ENCODE measurements around the gene GNA12.

Gene GNA12

DNA sequence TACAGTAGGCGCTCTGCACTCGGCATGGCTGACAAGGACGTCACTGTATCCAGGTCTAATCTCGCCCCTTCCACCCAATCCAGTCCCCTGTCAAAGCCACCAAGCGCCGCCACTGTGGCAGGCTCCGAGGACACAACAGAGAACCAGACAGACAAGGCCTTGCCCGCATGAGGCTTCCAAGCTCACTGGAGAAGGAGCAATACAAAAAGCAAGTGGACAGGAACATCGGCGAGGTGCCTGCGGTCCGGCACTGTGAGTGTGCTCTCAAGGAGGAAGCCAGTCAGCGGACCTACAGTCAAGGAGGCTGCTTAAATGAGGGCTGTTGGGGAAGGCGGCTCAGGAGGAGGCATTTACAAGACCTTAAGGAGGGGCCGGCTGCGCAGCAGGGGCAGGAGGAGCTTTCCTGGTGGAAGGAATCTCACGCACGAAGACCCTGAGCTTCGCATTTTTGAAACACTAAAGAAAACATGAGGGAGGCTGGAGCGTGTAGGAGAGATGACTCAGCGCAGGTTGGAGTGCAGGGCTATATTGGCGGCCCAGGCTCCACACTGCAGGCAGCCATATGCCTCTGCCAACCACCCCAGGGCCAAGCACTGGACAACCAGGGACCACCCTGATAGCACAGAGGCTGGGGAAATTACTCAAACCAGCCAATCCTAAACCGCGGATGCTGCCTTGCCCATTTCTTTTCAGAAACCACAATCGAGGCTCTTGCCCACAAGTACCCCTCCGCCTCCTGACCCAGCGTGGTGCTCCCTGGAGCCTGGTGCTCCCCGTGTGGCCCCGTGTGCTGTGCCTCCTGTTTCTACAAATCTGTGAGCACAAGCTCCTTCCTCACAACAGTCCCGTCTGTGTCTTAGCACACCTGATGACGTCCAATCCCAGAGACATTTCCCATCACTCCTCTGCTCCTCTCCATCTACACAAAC, 28.9 kb downstream of the GNA12 start:
- TF ChIP-seq TAF1 (IDR thresholded peaks at IDR 0.05; ENCODE audit: low read depth): no peak
- no peak for TF ChIP-seq ZBTB7A (IDR thresholded peaks at IDR 0.05; ENCODE audit: low read depth)
- TF ChIP-seq, protein P1, sequence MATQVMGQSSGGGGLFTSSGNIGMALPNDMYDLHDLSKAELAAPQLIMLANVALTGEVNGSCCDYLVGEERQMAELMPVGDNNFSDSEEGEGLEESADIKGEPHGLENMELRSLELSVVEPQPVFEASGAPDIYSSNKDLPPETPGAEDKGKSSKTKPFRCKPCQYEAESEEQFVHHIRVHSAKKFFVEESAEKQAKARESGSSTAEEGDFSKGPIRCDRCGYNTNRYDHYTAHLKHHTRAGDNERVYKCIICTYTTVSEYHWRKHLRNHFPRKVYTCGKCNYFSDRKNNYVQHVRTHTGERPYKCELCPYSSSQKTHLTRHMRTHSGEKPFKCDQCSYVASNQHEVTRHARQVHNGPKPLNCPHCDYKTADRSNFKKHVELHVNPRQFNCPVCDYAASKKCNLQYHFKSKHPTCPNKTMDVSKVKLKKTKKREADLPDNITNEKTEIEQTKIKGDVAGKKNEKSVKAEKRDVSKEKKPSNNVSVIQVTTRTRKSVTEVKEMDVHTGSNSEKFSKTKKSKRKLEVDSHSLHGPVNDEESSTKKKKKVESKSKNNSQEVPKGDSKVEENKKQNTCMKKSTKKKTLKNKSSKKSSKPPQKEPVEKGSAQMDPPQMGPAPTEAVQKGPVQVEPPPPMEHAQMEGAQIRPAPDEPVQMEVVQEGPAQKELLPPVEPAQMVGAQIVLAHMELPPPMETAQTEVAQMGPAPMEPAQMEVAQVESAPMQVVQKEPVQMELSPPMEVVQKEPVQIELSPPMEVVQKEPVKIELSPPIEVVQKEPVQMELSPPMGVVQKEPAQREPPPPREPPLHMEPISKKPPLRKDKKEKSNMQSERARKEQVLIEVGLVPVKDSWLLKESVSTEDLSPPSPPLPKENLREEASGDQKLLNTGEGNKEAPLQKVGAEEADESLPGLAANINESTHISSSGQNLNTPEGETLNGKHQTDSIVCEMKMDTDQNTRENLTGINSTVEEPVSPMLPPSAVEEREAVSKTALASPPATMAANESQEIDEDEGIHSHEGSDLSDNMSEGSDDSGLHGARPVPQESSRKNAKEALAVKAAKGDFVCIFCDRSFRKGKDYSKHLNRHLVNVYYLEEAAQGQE (IDR thresholded peaks at IDR 0.05; ENCODE audit: low read depth): no peak

DNA sequence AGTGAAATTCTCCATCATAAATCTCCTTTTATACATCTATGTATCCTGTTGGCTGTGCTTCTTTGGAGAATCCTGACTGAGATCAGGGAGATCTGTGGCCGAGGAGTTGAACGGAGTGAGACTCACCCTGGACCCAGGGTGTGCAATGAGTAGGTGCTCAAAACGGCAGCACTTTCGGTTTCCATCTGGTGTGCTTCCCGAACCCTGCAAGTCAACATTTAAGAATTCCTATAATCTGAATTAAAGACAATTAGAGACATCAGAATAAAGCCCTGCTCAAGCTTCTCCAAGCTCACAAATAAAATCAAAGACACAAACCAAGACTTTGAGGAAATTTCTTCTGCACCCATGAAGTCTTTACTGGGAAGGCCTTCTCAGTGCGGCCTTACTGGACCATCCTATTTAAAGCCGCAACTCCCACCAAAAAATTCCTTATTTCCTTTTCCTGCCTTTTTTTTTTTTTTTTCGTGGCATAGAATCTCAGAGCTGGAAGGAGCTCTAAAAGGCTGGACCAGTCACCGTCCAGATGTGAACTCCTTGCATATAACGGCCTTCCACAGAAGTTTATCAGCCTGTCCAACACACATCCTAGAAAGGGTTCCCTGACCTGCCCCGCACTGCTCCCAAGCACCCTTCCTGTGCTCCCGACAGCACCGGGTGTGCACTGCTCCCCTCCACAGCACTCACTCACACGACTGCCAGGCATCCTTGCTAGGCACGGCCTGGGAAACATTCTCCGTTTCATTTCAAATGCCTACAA, 29.7 kb downstream of the GNA12 start:
- no peak for TF ChIP-seq TCF12 (IDR thresholded peaks at IDR 0.05; ENCODE audit: low read depth)
- TF ChIP-seq CREB1 (IDR thresholded peaks at IDR 0.05; ENCODE audit: low read depth): no peak
- no peak for TF ChIP-seq EP300 (IDR thresholded peaks at IDR 0.05; ENCODE audit: borderline replicate concordance)
- no peak for TF ChIP-seq EGR1 (IDR thresholded peaks at IDR 0.05)
- TF ChIP-seq FOXM1 (IDR thresholded peaks at IDR 0.05; ENCODE audit: borderline replicate concordance, low read depth): no peak
- TF ChIP-seq, protein P2, sequence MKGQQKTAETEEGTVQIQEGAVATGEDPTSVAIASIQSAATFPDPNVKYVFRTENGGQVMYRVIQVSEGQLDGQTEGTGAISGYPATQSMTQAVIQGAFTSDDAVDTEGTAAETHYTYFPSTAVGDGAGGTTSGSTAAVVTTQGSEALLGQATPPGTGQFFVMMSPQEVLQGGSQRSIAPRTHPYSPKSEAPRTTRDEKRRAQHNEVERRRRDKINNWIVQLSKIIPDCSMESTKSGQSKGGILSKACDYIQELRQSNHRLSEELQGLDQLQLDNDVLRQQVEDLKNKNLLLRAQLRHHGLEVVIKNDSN (IDR thresholded peaks at IDR 0.05): no peak
- no peak for TF ChIP-seq CEBPB (IDR thresholded peaks at IDR 0.05)
- TF ChIP-seq NFIC (IDR thresholded peaks at IDR 0.05): no peak
- TF ChIP-seq RAD21 (IDR thresholded peaks at IDR 0.05; ENCODE audit: low read depth): no peak
- TF ChIP-seq YY1 (IDR thresholded peaks at IDR 0.05; ENCODE audit: low read depth): no peak
- TF ChIP-seq TAF1 (IDR thresholded peaks at IDR 0.05; ENCODE audit: low read depth): no peak
- TF ChIP-seq, protein P3, sequence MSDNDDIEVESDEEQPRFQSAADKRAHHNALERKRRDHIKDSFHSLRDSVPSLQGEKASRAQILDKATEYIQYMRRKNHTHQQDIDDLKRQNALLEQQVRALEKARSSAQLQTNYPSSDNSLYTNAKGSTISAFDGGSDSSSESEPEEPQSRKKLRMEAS (IDR thresholded peaks at IDR 0.05): no peak
- no peak for TF ChIP-seq ZBTB7A (IDR thresholded peaks at IDR 0.05; ENCODE audit: low read depth)
- TF ChIP-seq TEAD4 (IDR thresholded peaks at IDR 0.05): no peak
- TF ChIP-seq, protein P1 (IDR thresholded peaks at IDR 0.05; ENCODE audit: low read depth): no peak

DNA sequence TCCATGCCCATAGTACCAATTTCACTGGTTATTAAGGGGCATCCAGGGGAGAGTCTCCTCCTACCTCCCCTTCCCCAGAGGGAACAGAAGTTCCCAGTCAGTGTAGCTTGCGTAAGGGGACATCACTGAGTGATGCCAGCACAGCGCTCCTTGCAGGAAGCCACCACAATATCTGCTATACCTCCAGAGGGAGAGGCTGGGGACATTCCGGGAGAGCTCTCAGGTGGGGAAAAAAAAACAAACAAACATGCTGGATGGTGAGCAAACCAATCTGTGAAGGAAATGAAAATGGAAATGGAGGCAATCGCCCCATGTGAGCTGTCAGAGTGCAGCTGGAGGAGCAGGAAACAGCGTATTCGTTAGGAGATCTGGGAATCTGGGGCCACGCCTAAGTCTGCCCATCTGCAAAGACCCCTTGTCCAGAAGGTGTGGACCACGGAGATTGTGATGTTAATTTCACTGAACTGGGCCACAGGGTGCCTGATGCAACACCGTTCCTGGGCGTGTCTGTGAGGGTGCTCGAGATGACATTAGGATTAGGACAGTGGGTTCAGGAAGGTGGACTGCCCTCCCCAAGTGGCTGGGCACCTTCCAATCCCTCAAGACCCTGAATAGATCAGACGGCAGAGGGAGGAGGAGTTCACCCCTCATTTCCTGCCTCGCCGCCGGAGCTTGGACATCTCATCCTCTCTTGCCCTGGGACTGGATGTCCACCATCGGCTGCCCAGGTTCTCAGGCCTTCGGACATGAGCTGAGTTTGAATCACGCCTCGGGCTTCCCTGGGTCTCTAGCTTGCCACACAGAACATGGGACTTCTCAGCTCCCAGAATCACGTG, 30.5 kb downstream of the GNA12 start:
- no peak for TF ChIP-seq EGR1 (IDR thresholded peaks at IDR 0.05)
- no peak for TF ChIP-seq ZBTB7A (IDR thresholded peaks at IDR 0.05; ENCODE audit: low read depth)
- TF ChIP-seq RAD21 (IDR thresholded peaks at IDR 0.05; ENCODE audit: low read depth): no peak
- TF ChIP-seq, protein P1 (IDR thresholded peaks at IDR 0.05; ENCODE audit: low read depth): no peak
- no peak for TF ChIP-seq TCF12 (IDR thresholded peaks at IDR 0.05; ENCODE audit: low read depth)
- TF ChIP-seq CEBPB (IDR thresholded peaks at IDR 0.05): no peak
- TF ChIP-seq, protein P2 (IDR thresholded peaks at IDR 0.05): no peak

DNA sequence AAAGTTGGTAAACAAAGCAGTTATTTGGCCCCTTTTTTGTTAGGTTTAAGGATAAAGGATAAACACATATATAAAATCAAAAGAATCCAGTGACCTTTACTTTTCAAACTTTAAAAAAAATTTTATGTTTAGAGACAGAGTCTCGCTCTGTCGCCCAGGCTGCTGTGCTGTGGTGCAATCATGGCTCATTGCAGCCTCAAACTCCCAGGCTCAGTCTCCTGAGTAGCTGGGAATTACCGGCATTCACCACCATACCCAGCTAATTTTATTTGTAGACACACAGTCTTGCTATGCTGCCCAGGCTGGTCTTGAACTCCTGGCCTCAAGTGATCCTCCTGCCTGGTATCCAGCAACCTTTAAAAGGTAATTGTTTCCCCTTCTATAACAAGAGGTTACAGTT, 31.3 kb downstream of the GNA12 start:
- TF ChIP-seq TEAD4 (IDR thresholded peaks at IDR 0.05) (no peak), EGR1 (IDR thresholded peaks at IDR 0.05) (no peak), FOXM1 (IDR thresholded peaks at IDR 0.05; ENCODE audit: borderline replicate concordance, low read depth) (no peak), TCF12 (IDR thresholded peaks at IDR 0.05; ENCODE audit: low read depth) (no peak), NFIC (IDR thresholded peaks at IDR 0.05) (no peak), ZBTB7A (IDR thresholded peaks at IDR 0.05; ENCODE audit: low read depth) (no peak), CREB1 (IDR thresholded peaks at IDR 0.05; ENCODE audit: low read depth) (no peak), CEBPB (IDR thresholded peaks at IDR 0.05) (no peak), RAD21 (IDR thresholded peaks at IDR 0.05; ENCODE audit: low read depth) (no peak), YY1 (IDR thresholded peaks at IDR 0.05; ENCODE audit: low read depth) (no peak), TAF1 (IDR thresholded peaks at IDR 0.05; ENCODE audit: low read depth) (no peak), EP300 (IDR thresholded peaks at IDR 0.05; ENCODE audit: borderline replicate concordance) (no peak)
- TF ChIP-seq, protein P1 (IDR thresholded peaks at IDR 0.05; ENCODE audit: low read depth): no peak
- TF ChIP-seq, protein P2 (IDR thresholded peaks at IDR 0.05): no peak
- TF ChIP-seq, protein P3 (IDR thresholded peaks at IDR 0.05): no peak

Measured in Ishikawa (cell line).